Neutrophil (primary cell): ENCODE measurements around the gene UROD.
A peak's percentile ranks its signal among the peaks of the same experiment; 100 is the strongest.
"Not testable (repeated sequence)": the region's sequence is repeated elsewhere in the genome, so short reads cannot be mapped to it uniquely, and the experiment has no call there.

Source experiments
- H3K27ac ChIP-seq: fragments of 200-600 bp; sonication (generic); 2 replicates; pipeline ENCODE4 v1.5.1; 2016; ENCODE audit warnings: mild to moderate bottlenecking, moderate library complexity
- H3K27me3 ChIP-seq: fragments of 200-600 bp; sonication (generic); 2 replicates; pipeline ENCODE4 v1.6.0; 2016; ENCODE audit warnings: mild to moderate bottlenecking
- H3K36me3 ChIP-seq: fragments of 200-600 bp; sonication (generic); 2 replicates; pipeline ENCODE4 v1.5.1; 2017
- H3K4me1 ChIP-seq, 2 experiments: fragments of 200-600 bp in 1 of 2; sonication (generic) in 1 of 2; 1 replicate in 1 of 2; 2 replicates in 1 of 2; pipeline versions ENCODE4 v1.5.1 to v1.6.1; 2013 to 2016; ENCODE audit warnings: low read depth in 1 of 2, low read length in 1 of 2, mild to moderate bottlenecking in 1 of 2, moderate library complexity in 1 of 2; ENCODE audit not compliant: control insufficient read depth in 1 of 2, insufficient read depth in 1 of 2
- H3K4me3 ChIP-seq, 2 experiments: fragments of 200-600 bp in 1 of 2; sonication (generic) in 1 of 2; 1 replicate in 1 of 2; 2 replicates in 1 of 2; pipeline ENCODE4 v1.5.1; 2013 to 2016; ENCODE audit warnings: low read depth in 1 of 2, low read length in 1 of 2, mild to moderate bottlenecking in 1 of 2, moderate library complexity in 1 of 2
- H3K9me3 ChIP-seq: fragments of 200-600 bp; sonication (generic); 2 replicates; pipeline ENCODE4 v1.5.1; 2016
- CTCF ChIP-seq: fragments of 200-600 bp; sonication (generic); IDR thresholded peaks from 2 replicates; pipeline ENCODE4 v1.5.1; 2016; ENCODE audit warnings: antibody characterized with exemption

Gene UROD

GRCh38 chr1:44976252-44976651, 35.8 kb upstream of the UROD start:
- Histone ChIP-seq H3K27ac (no peak overlapping the region), H3K27me3 (no peaks in the 10 kb centered on the region), H3K4me1 (no peaks in the 10 kb centered on the region), H3K36me3 (no peaks in the 10 kb centered on the region), H3K4me3 (no peak overlapping the region), H3K9me3 (no peaks in the 10 kb centered on the region)
- no peak for TF ChIP-seq CTCF

GRCh38 chr1:44977372-44977771, 34.7 kb upstream of the UROD start:
- H3K4me3 ChIP-seq, H3K27ac ChIP-seq, H3K27me3 ChIP-seq, H3K4me1 ChIP-seq, H3K36me3 ChIP-seq, H3K9me3 ChIP-seq: not testable (repeated sequence)

- no peaks in the 10 kb centered on the region for H3K36me3 ChIP-seq
- H3K4me1 ChIP-seq = peaks cover 16 to 18% of the 10 kb centered on the region in 2 experiments
- no peaks in the 10 kb centered on the region for H3K27me3 ChIP-seq
- H3K9me3 ChIP-seq = no peaks in the 10 kb centered on the region
- peak overlapping the region; percentile 71 to 75 for H3K4me3 ChIP-seq
- H3K27ac ChIP-seq = peak overlapping the region; percentile 69
- TF ChIP-seq CTCF = no peak
Observed at GRCh38 chr1:44985747-44986359, 26.2 kb upstream of the UROD start.

- Histone ChIP-seq H3K9me3 (no peaks in the 10 kb centered on the region), H3K27ac (no peak overlapping the region), H3K27me3 (no peaks in the 10 kb centered on the region), H3K36me3 (no peaks in the 10 kb centered on the region), H3K4me1 (peaks cover 16 to 18% of the 10 kb centered on the region in 2 experiments), H3K4me3 (no peak overlapping the region)
- no peak for TF ChIP-seq CTCF
Observed at GRCh38 chr1:44988531-44989156, 23.4 kb upstream of the UROD start.

- Histone ChIP-seq H3K27ac (no peak overlapping the region), H3K27me3 (no peaks in the 10 kb centered on the region), H3K9me3 (no peaks in the 10 kb centered on the region), H3K36me3 (no peaks in the 10 kb centered on the region), H3K4me3 (no peak overlapping the region), H3K4me1 (no peaks in the 10 kb centered on the region)
- TF ChIP-seq CTCF = no peak
Observed at GRCh38 chr1:44994309-44994898, 17.6 kb upstream of the UROD start.
